MG63 (cell line): Measurements from ENCODE around the gene SH3PXD2A. TPM values are rescaled to one million over a fixed set of nuclear protein-coding genes. Genes with fewer than 3 reads are reported as not detected.

Experiments used
- DNase-seq: peaks from one replicate; pipeline ENCODE4 v3.0.0-alpha.2; 2020
- H3K27me3 ChIP-seq: fragments of 250-450 bp; sonication (Bioruptor Pico); 2 replicates; pipeline ENCODE4 v1.5.1; 2020; ENCODE audit warnings: mild to moderate bottlenecking, moderate library complexity
- H3K36me3 ChIP-seq: fragments of 250-450 bp; sonication (Bioruptor Pico); 2 replicates; pipeline ENCODE4 v1.5.1; 2020; ENCODE audit warnings: mild to moderate bottlenecking, moderate library complexity
- H3K4me3 ChIP-seq: fragments of 250-450 bp; sonication (Bioruptor Pico); 2 replicates; pipeline ENCODE4 v1.5.1; 2020; ENCODE audit warnings: mild to moderate bottlenecking, moderate library complexity
- H3K9me3 ChIP-seq: fragments of 250-450 bp; sonication (Bioruptor Pico); 2 replicates; pipeline ENCODE4 v1.5.1; 2020; ENCODE audit warnings: mild to moderate bottlenecking, moderate library complexity
- total RNA-seq: library from RNA; depleted of rRNA; stranded (reverse); fragments of >200 nt; shearing (Covaris generic); gene quantifications from 2 replicates; pipeline ENCODE4 v1.2.3, GENCODE V29; 2014; ENCODE audit warnings: low replicate concordance

SH3PXD2A gene
- total RNA-seq, 1 experiment from 2014 or later: 19.2 TPM

- H3K27me3 ChIP-seq: no peaks in the 10 kb centered on the region
- no peaks in the 10 kb centered on the region for H3K9me3 ChIP-seq
- H3K36me3 ChIP-seq: no peaks in the 10 kb centered on the region
- no peak for DNase-seq
- no peak overlapping the region for H3K4me3 ChIP-seq
These were observed 127.2 kb downstream of the SH3PXD2A start for GRCh38 chr10:103727991-103728689.

GRCh38 chr10:103727546-103727963 lies 127.8 kb downstream of the SH3PXD2A start:
- no peak overlapping the region for H3K4me3 ChIP-seq
- H3K9me3 ChIP-seq: no peaks in the 10 kb centered on the region
- DNase-seq: peak; percentile 34
- H3K27me3 ChIP-seq: no peaks in the 10 kb centered on the region
- no peaks in the 10 kb centered on the region for H3K36me3 ChIP-seq

- Histone ChIP-seq H3K4me3 (no peak overlapping the region), H3K9me3 (no peaks in the 10 kb centered on the region), H3K36me3 (no peaks in the 10 kb centered on the region), H3K27me3 (no peaks in the 10 kb centered on the region)
- DNase-seq: no peak
These were observed 128.7 kb downstream of the SH3PXD2A start for GRCh38 chr10:103726637-103727036.

- no peaks in the 10 kb centered on the region for H3K9me3 ChIP-seq
- no peaks in the 10 kb centered on the region for H3K36me3 ChIP-seq
- H3K27me3 ChIP-seq: no peaks in the 10 kb centered on the region
- DNase-seq: no peak
- no peak overlapping the region for H3K4me3 ChIP-seq
These were observed 130.1 kb downstream of the SH3PXD2A start for GRCh38 chr10:103725242-103725641.

- Histone ChIP-seq H3K4me3 (no peak overlapping the region), H3K36me3 (no peaks in the 10 kb centered on the region), H3K9me3 (no peaks in the 10 kb centered on the region), H3K27me3 (no peaks in the 10 kb centered on the region)
- no peak for DNase-seq
These were observed 130.6 kb downstream of the SH3PXD2A start for GRCh38 chr10:103724771-103725170.

GRCh38 chr10:103724074-103724473 lies 131.3 kb downstream of the SH3PXD2A start:
- Histone ChIP-seq H3K4me3 (no peak overlapping the region), H3K36me3 (no peaks in the 10 kb centered on the region), H3K9me3 (no peaks in the 10 kb centered on the region), H3K27me3 (no peaks in the 10 kb centered on the region)
- DNase-seq: no peak

GRCh38 chr10:103723557-103723956 lies 131.8 kb downstream of the SH3PXD2A start:
- Histone ChIP-seq H3K27me3 (no peaks in the 10 kb centered on the region), H3K4me3 (no peak overlapping the region), H3K36me3 (no peaks in the 10 kb centered on the region), H3K9me3 (no peaks in the 10 kb centered on the region)
- DNase-seq: no peak

GRCh38 chr10:103722632-103723031 lies 132.7 kb downstream of the SH3PXD2A start:
- Histone ChIP-seq H3K9me3 (no peaks in the 10 kb centered on the region), H3K27me3 (no peaks in the 10 kb centered on the region), H3K4me3 (no peak overlapping the region), H3K36me3 (no peaks in the 10 kb centered on the region)
- no peak for DNase-seq

- Histone ChIP-seq H3K27me3 (no peaks in the 10 kb centered on the region), H3K9me3 (no peaks in the 10 kb centered on the region), H3K36me3 (no peaks in the 10 kb centered on the region), H3K4me3 (no peak overlapping the region)
- DNase-seq: no peak
These were observed 134.4 kb downstream of the SH3PXD2A start for GRCh38 chr10:103720964-103721335.

GRCh38 chr10:103720328-103720963 lies 134.9 kb downstream of the SH3PXD2A start:
- no peak for DNase-seq
- no peaks in the 10 kb centered on the region for H3K36me3 ChIP-seq
- H3K27me3 ChIP-seq: no peaks in the 10 kb centered on the region
- no peak overlapping the region for H3K4me3 ChIP-seq
- H3K9me3 ChIP-seq: no peaks in the 10 kb centered on the region

GRCh38 chr10:103719036-103719435 lies 136.3 kb downstream of the SH3PXD2A start:
- no peak for DNase-seq
- Histone ChIP-seq H3K36me3 (no peaks in the 10 kb centered on the region), H3K27me3 (no peaks in the 10 kb centered on the region), H3K4me3 (no peak overlapping the region), H3K9me3 (no peaks in the 10 kb centered on the region)

GRCh38 chr10:103718247-103718620 lies 137.1 kb downstream of the SH3PXD2A start:
- Histone ChIP-seq H3K36me3 (no peaks in the 10 kb centered on the region), H3K4me3 (no peak overlapping the region), H3K27me3 (no peaks in the 10 kb centered on the region), H3K9me3 (no peaks in the 10 kb centered on the region)
- no peak for DNase-seq

- H3K9me3 ChIP-seq: no peaks in the 10 kb centered on the region
- no peak for DNase-seq
- H3K4me3 ChIP-seq: no peak overlapping the region
- no peaks in the 10 kb centered on the region for H3K36me3 ChIP-seq
- no peaks in the 10 kb centered on the region for H3K27me3 ChIP-seq
These were observed 137.8 kb downstream of the SH3PXD2A start for GRCh38 chr10:103717341-103718246.

GRCh38 chr10:103716206-103717160 lies 138.9 kb downstream of the SH3PXD2A start:
- Histone ChIP-seq H3K36me3 (no peaks in the 10 kb centered on the region), H3K4me3 (no peak overlapping the region), H3K27me3 (no peaks in the 10 kb centered on the region), H3K9me3 (no peaks in the 10 kb centered on the region)
- no peak for DNase-seq

GRCh38 chr10:103715430-103715829 lies 139.9 kb downstream of the SH3PXD2A start:
- H3K36me3 ChIP-seq: no peaks in the 10 kb centered on the region
- DNase-seq: peak; percentile 74
- no peaks in the 10 kb centered on the region for H3K9me3 ChIP-seq

GRCh38 chr10:103714232-103714891 lies 141.0 kb downstream of the SH3PXD2A start:
- Histone ChIP-seq H3K9me3 (no peaks in the 10 kb centered on the region), H3K4me3 (no peak overlapping the region), H3K36me3 (no peaks in the 10 kb centered on the region), H3K27me3 (no peaks in the 10 kb centered on the region)
- no peak for DNase-seq

More at GRCh38 chr10:103715430-103715829, 139.9 kb downstream of the SH3PXD2A start:
- Histone ChIP-seq H3K27me3 (no peaks in the 10 kb centered on the region), H3K4me3 (no peak overlapping the region)
